Right atrium auricular region (tissue), 2 donors: ENCODE results near the gene PIPOX. TPM values are rescaled to one million over a fixed set of nuclear protein-coding genes. Genes with fewer than 3 reads are reported as not detected.

Experiments
- DNase-seq: peaks from one replicate; pipeline ENCODE4 v3.0.0-alpha.2; 2019; ENCODE audit warnings: low spot score
- H3K27ac ChIP-seq, 2 donors: fragments of 200-600 bp; sonication (generic); 1 replicate in 1 of 2; 2 replicates in 1 of 2; pipeline ENCODE4 v1.5.1; 2016 to 2019
- H3K27me3 ChIP-seq, 2 donors: fragments of 200-600 bp; sonication (generic); one replicate each; pipeline versions ENCODE4 v1.5.1 to v1.6.0; 2017 to 2019
- H3K36me3 ChIP-seq: fragments of 200-600 bp; sonication (generic); one replicate; pipeline ENCODE4 v1.5.1; 2016
- H3K4me1 ChIP-seq, 2 donors: fragments of 200-600 bp; sonication (generic); one replicate each; pipeline versions ENCODE4 v1.5.1 to v1.6.0; 2017 to 2019
- H3K4me3 ChIP-seq, 2 donors: fragments of 200-600 bp; sonication (generic); 1 replicate in 1 of 2; 2 replicates in 1 of 2; pipeline ENCODE4 v1.5.1; 2017 to 2019; ENCODE audit warnings: mild to moderate bottlenecking in 1 of 2, moderate library complexity in 1 of 2
- H3K9me3 ChIP-seq, 2 donors: fragments of 200-600 bp; sonication (generic); one replicate each; pipeline ENCODE4 v1.5.1; 2019
- CTCF ChIP-seq, 2 donors: fragments of 200-600 bp; sonication (generic); IDR thresholded peaks; one replicate each; pipeline ENCODE4 v1.5.1; 2019; ENCODE audit warnings: antibody characterized with exemption in 2 of 2
- total RNA-seq, 2 donors: library from RNA; depleted of rRNA; stranded (reverse); fragments of >200 nt; gene quantifications; one replicate each; pipeline ENCODE4 v1.1.0, GENCODE V29; 2016

PIPOX gene
- total RNA-seq, 2 donors from 2014 or later: 0.37 to 0.79 TPM

GRCh38 chr17:29078183-29079045 is 35.5 kb downstream of the PIPOX start:
- H3K27me3 ChIP-seq: no peaks in the 10 kb centered on the region
- DNase-seq: no peak
- peaks cover 53% of the 10 kb centered on the region for H3K36me3 ChIP-seq
- H3K4me1 ChIP-seq: peaks cover 0 to 16% of the 10 kb centered on the region in 2 donors
- H3K4me3 ChIP-seq: no peak overlapping the region
- no peaks in the 10 kb centered on the region for H3K9me3 ChIP-seq
- H3K27ac ChIP-seq: peak overlapping the region in 1 of 2 donors; percentile 25
- no peak for TF ChIP-seq CTCF (IDR thresholded peaks at IDR 0.05)

GRCh38 chr17:29079433-29079832 is 36.5 kb downstream of the PIPOX start:
- no peaks in the 10 kb centered on the region for H3K9me3 ChIP-seq
- H3K36me3 ChIP-seq: peaks cover 60% of the 10 kb centered on the region
- no peak overlapping the region for H3K4me3 ChIP-seq
- no peaks in the 10 kb centered on the region for H3K27me3 ChIP-seq
- H3K4me1 ChIP-seq: peaks cover 0 to 16% of the 10 kb centered on the region in 2 donors
- no peak overlapping the region for H3K27ac ChIP-seq
- TF ChIP-seq CTCF (IDR thresholded peaks at IDR 0.05): no peak
- no peak for DNase-seq

- no peak for TF ChIP-seq CTCF (IDR thresholded peaks at IDR 0.05)
- Histone ChIP-seq H3K4me3 (no peak overlapping the region), H3K36me3 (peaks cover 65% of the 10 kb centered on the region), H3K27me3 (no peaks in the 10 kb centered on the region), H3K27ac (no peak overlapping the region), H3K9me3 (no peaks in the 10 kb centered on the region), H3K4me1 (peaks cover 0 to 16% of the 10 kb centered on the region in 2 donors)
- DNase-seq: no peak
Measured at GRCh38 chr17:29079887-29080286, 36.9 kb downstream of the PIPOX start.

- no peak for DNase-seq
- H3K27ac ChIP-seq: no peak overlapping the region
- peaks cover 69% of the 10 kb centered on the region for H3K36me3 ChIP-seq
- peaks cover 0 to 16% of the 10 kb centered on the region in 2 donors for H3K4me1 ChIP-seq
- no peak overlapping the region for H3K4me3 ChIP-seq
- H3K9me3 ChIP-seq: no peaks in the 10 kb centered on the region
- no peak for TF ChIP-seq CTCF (IDR thresholded peaks at IDR 0.05)
- H3K27me3 ChIP-seq: no peaks in the 10 kb centered on the region
Measured at GRCh38 chr17:29080323-29080722, 37.4 kb downstream of the PIPOX start.

GRCh38 chr17:29080965-29081364 is 38.0 kb downstream of the PIPOX start:
- peaks cover 0 to 16% of the 10 kb centered on the region in 2 donors for H3K4me1 ChIP-seq
- H3K27ac ChIP-seq: no peak overlapping the region
- H3K9me3 ChIP-seq: no peaks in the 10 kb centered on the region
- H3K27me3 ChIP-seq: no peaks in the 10 kb centered on the region
- H3K4me3 ChIP-seq: no peak overlapping the region
- no peak for DNase-seq
- peaks cover 76% of the 10 kb centered on the region for H3K36me3 ChIP-seq
- no peak for TF ChIP-seq CTCF (IDR thresholded peaks at IDR 0.05)
